Measurements from ENCODE around the gene POU5F2.

Gene POU5F2, protein sequence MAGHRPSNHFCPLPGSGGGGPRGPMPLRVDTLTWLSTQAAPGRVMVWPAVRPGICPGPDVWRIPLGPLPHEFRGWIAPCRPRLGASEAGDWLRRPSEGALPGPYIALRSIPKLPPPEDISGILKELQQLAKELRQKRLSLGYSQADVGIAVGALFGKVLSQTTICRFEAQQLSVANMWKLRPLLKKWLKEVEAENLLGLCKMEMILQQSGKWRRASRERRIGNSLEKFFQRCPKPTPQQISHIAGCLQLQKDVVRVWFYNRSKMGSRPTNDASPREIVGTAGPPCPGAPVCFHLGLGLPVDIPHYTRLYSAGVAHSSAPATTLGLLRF

DNA sequence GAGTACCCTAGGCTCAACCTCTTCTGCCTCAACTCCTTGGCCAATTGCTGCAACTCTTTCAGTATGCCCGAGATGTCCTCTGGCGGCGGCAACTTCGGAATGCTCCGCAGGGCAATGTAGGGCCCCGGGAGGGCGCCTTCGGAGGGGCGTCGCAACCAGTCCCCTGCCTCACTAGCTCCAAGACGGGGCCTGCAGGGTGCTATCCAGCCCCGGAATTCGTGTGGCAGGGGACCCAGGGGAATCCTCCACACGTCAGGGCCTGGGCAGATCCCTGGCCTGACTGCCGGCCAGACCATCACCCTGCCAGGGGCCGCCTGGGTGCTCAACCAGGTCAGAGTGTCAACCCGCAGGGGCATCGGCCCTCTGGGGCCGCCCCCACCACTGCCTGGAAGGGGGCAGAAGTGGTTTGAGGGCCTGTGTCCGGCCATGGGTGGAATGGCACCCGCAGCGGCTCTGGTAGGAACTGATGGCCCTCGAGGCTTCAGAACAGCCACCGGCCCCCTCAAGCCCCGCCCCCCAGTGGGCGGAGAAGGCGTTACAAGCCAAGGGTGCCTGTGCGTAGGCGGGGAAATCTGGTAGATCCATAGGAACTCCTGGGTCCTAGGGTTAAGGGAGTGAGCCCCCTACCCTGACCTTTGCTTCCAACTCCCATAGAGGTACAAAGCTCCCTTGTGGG is at the start of gene POU5F2:
TSS of gene POU5F2 (minus strand) at position 465 of the 676 bp plus-strand sequence. CDS start at position 428, 37 bp downstream.
- no peak for DNase-seq

DNA sequence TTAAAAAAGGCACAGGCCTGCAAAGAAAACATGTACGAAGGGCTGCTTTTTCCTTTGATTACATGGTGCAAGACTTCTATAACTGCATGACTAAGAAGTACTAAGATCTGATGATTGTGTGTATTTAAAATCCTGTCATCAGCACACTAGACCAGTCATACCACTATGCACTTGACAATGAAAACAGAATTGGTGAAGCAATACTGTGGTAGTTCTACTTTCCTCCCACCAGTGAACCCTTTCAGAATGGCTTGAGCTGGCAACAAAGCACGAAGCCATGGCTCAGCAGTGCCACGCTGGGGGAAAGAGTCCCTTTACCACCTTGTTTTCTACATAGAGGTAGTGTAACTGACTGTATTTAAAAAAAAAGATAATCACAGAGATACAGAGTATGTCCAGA is 49.0 kb upstream of the POU5F2 start:
- DNase-seq = no peak

DNA sequence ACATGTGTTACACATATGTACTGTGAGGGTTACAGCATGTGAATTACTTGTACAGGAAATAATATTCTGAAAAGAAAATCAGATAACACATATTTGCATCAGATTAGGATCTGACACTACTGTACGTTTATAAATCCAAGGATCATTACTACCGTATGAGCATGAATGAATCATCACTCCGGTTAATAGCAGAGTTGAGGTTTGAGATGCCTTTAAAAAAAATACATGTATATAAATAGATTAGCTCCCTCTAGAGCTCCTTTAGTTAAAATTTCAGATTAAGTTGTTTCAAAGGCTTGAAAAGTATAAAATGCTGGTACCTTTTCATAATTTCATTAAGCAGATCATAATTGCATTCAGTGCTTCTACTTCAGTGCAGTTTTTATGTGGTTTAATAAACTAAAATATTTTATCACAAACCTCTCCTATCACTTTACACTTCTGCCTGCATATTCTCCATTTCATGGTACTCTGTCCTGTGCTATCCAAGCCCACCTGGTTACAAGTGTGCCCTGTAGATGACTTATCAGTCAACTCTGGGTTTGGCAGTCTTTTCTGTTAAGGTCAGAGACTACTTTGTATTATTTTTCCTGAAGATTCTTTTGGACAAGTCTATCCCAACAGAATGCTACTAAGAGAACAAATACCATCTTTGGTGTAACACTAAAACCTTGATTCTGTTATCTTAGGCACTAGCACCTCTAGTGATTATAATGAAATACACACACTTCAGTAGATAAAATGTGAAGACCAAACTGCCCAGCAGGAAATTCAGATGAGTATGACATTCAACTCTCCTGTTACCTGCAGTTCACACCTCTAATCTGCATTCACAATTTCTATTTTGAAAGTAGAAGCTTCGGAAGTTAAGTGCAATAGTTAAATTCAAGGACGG is 48.0 kb upstream of the POU5F2 start:
- DNase-seq = no peak

DNA sequence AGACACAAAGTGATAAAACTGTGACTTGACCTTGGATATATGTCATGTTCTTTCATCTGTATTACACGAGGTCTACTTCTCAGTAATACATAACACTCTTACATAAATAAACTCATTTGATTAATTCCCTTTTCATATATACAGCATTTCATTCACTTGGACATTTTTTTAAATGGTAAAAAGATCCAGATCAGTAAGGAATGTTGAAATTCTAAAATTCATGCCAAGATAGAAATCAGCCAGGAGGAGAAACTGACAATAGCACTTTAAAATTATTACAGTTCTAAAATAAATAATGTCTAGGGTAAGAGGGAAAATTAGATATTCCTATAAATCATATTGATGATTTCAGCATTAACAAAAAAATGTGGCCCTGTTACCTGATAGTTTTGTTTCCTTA is 46.2 kb upstream of the POU5F2 start:
- DNase-seq = no peak

DNA sequence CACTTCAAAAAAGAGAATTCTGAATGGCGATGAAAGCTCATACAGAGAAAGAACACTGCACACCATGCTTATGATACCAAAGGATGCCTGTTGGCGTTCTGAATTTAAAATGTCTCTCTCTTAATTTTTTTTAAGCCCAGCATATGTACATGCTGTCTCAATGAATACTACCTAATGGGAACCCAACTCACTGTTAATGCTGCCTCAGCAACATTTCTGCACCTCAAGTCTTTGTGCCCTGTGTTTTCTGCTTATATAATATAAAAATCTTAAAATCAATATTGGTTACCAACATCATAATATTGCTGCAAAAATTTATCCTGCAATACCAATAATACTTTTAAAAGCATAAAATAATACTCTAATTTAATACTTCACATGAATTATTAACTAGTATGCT is 44.1 kb upstream of the POU5F2 start:
- no peak for DNase-seq

DNA sequence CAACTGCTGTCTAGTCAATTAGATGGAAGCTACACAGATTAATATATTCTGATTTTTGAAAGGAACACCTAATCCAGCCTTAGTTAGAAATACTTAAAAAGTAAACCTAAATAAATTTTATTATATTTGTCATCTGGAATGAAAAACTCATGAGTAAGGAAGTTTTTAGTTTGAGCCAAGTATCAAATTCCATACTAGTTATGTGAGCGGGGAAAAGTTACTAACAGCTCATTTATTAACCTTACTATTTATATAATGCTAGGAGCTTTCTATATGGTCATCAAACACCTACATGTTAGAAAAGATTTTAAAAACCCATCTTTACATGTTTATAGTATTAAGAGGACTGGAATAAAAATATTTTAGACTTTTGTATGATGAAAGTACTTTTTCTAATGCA is 41.6 kb upstream of the POU5F2 start:
- no peak for DNase-seq

DNA sequence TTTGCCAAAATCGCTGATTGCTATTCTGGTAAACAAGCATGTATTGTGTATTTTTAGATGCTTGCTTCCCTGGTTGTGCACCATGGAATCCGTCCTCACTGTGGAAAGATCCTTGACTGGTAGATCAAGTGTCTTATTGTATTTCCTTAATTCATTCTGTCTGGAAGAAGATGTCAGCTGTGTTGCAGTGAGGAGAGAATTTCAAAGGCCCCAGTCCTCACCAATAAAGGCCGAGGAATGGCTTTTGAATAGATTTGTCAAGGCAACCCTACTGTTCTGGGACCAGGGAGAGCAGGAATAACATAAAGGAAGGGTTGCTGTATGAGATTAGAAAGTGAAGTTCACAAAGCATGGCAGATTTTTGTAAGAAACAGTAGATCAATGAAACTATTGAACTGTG is 36.2 kb upstream of the POU5F2 start:
- no peak for DNase-seq

DNA sequence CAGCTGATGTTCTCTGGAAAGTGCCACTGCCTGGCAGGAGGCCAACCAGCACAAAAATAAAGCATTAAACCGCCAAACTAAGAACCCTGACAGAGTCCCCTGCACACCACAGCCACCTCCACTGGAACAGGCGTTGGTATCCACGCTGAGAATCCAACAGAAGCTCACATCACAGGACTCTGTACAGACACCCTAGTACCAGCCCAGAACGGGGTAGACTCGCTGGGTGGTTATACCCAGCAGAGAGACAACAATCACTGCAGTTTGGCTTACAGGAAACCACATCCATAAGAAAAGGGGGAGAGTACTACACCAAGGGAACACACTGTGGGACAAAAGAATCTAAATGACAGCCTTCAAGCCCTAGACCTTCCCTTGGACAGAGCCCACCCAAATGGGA is 15.0 kb upstream of the POU5F2 start:
- no peak for DNase-seq

DNA sequence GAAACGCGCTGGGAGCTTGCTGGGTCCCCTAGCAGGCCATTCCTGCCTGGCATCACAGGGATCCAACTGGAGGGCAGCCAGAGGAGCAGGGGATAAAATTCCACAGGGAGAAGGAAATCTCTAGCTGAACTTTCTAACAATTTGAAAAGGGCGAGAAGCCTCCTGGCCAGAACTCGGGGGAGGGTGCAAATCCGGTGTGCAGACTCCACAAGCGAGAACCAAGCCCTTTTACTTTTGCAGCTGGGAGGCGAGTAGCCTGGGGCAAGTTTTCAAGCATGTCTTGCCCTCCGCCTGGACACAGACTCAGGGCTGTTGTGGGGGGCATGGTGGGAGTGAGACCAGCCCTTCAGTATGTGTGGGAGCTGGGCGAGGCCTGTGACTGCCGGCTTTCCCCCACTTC is 14.3 kb upstream of the POU5F2 start:
- DNase-seq = no peak

DNA sequence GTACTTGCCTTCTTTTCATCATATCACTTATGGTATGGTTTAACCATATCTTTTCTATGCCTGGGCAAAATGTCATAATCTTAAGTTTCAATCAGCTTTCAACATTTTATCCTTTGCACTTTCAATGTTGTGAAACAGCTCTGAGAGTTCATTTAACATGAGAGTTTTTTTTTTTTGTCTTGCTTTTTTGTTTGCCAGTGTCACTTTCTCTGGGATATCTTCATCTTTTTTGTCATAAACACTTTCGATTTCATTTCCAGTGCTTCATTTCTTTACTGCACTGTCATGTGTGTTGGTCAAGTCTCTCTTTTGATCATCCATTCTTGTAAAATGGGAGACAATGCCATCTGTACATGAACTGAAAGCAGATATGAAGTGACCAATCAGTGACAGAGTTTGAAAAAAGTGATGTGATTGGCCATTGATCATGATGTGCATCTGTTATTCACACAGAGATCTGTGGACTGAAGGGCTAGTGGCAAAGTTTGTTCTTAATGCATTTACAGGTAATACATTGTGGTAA is 7.5 kb upstream of the POU5F2 start:
- DNase-seq = no peak

DNA sequence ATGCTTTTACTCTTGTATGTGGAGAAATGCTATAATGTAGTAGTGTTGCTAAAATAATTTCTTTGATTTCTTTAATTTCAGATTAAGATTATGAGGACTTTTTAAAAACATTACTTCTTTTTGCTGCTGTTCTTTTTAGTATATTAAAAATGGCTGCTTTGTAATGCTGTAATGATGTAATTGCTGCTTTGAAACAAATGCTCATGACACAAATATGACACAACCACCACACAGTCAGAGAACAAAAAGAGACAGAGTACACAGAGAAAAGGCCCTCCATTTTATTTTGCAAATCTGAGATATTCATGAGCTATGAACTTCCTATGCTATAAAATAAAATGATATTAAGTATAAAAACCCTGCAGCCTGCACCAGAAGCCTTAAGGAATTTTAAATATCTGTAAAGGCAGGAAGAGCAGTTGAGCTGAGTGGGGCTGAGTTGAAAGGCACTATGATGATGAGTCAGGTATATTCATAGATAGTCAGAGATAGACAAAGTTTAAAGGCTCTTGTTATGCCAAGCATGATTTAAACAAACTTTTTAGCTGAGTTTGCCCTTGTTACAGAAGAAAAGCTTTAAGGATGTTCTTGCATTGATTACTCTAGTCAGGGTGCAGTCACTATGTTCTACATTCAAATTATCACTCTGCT is 5.1 kb upstream of the POU5F2 start:
- no peak for DNase-seq

DNA sequence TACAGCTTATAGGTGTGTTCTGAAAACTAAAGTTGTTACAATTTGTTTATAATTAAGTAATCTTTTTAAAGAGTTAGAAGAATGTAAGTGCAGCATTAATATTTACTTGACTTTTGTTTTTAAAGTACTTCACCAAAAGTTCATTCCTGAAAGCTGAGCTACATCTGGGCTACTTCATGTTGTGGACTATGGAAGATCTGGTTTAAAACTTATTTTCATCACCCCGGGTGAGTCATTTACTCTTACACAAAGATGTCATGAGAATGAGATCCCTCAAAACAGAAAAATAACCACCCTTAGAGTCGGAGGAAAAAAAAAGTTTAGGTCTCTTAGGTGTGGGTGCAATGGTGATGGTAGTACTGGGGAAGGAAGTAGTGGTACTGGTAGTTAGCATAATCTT is 5.1 kb downstream of the POU5F2 start:
- no peak for DNase-seq

DNA sequence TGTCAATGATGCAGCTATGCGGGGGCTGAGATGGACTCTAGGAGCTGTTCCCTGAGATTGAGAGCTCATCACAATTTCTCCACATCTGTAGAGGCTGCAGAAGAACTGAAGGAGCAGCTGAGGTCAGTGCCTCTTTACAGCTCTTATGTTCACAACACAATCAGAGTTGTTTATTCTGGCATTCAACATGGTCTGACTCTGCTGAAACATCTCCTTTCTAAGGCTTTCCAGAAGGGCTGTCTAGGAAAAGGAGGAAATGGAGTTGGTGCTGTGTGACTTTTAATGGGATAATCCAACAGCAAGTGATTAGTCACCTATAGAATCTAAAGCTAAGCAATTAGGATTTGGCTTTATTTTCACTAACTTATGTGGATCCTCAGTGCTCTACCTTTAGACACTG is 6.0 kb downstream of the POU5F2 start:
- no peak for DNase-seq

DNA sequence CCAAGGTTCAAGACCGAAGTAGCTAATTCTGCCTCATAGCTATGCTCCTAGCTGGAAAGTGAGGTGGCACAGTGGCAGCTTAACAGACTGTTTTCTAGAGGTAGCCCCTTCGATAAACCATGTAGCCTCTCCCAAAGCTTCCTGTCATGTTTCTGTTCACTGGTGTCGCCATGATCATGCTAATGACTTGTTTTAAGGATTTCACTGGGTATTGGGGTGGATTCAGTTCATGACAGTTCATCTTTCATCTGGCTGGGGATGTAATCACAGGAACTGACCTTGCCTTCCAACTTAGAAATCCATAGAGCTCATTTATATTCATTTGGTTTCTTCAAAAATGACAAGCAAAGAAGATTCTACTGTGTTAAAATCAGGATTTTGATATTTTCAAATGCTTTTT is 9.4 kb downstream of the POU5F2 start:
- DNase-seq = no peak

DNA sequence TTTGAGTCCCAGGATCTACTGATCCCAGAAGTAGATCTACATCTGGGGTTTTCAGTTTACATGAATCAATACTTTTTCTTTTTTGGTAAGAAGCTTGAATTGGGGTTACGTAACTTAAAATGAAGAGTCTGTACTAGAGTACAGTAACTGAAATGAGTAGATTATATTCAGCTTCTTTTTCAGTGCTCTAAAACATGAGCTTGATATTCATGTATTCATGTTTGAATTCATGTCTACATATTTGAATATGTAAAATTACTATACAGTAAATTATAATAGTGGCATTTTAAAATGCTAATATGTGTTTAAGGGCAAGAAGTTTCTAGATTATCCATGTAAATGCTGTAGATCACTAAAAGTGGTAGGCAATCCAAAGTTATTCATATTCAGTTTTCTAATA is 14.8 kb downstream of the POU5F2 start:
- DNase-seq = no peak

DNA sequence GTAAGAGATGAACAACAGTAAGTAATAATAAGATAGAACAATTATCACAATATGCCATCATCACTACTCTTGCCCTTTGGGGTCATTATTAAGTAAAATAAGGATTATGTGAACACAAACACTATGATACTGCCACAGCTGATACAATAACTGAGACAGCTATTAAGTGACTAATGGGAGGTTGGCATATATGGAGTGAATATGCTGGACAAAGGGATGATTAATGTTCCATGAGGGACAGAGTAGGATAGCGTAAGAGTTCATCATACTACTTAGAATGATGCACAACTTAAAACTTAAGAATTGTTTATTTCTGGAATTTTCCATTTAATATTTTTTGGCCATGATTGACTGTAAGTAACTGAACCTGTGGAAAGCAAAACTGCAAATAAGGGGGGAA is 16.6 kb downstream of the POU5F2 start:
- DNase-seq = no peak

DNA sequence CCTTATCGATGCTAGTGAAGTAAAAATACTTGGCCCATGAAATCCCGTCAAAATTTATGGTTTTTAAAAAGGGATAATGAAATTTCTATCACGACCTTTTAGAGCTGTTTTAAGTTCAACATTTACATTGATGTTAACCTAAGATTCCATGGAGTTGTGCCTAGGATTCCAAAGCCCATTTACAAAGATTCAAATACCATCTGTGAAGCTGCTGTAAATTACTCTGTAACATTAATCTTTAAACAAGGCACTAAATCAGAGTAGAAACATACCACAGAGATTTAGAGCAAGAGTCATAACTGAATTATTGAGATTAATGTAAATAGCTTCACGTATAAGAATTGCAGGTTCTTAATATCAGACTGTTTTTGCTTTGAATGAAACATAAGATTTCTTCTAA is 17.7 kb downstream of the POU5F2 start:
- no peak for DNase-seq

DNA sequence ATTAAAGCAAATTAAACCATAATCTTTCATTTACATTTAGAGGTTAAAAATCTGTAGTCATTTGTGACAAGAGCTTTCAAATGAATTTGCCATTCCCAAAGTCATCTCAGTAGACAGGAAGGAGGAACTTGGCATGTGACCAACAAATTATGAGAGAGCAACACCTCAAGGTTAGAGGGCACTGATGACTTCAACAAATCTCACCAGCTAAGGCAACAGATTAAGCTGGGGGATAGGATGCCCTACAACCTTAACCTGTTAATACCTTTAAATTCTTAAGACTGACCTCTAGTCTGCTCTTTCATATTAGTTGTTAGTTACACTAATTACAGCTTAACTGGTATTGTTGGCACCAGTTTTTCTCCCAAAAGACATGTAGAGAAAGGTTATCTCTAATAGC is 18.4 kb downstream of the POU5F2 start:
- DNase-seq = no peak

DNA sequence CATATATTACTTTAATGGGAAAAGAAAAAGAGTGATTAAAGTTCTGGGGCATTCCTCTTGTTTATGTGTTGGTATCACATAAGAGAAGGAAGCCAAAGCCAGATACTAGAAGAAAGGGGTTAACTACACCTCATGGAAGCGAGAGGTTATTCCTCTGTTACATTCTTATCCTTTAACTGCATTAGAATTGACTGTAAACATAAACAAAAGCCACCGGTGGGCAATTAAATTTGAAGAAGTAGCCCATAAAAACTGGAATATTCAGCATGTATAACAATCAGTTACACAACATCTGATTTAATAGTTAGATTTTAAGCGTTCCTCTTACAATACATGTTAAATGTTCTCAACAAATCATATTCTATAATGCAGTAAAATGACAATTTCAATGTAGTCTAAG is 18.8 kb downstream of the POU5F2 start:
- DNase-seq = no peak

DNA sequence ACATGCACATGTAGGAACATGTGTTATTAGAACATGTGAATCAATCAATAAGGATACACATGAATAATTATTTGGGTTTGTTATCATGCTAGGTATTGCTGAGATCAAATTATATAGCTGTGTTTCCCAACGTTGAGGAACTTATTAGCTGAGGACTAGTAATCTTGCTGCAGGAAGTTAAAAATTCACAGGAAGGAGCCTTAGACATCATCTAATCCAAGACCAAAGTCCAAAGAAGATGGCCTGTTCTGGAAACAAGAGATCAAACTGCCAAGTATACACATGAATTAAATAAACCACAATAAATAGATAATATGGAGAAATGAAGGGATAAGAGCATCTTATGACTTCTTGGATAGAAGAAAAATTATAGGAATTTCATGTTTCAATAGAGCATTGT is 19.9 kb downstream of the POU5F2 start:
- DNase-seq = no peak

DNA sequence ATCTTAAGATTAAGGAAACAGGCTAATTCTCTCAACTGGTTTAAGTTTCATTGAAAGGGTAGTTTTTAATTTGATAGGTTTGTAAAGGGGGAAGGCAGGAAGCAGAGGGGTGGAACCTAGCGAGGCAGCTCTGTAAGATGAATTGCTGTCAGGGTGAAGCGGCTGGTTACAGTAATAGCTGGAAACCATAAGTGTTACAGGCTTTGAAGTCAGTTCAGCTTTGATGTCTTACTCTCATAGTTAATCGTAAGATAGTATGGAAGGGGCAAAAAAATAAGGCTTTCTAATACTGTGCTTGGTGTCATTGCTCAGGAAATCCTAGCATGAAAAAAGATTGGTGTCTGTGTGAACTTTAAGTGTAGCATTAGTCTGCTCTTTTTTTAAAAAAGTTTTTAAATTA is 20.3 kb downstream of the POU5F2 start:
- no peak for DNase-seq

DNA sequence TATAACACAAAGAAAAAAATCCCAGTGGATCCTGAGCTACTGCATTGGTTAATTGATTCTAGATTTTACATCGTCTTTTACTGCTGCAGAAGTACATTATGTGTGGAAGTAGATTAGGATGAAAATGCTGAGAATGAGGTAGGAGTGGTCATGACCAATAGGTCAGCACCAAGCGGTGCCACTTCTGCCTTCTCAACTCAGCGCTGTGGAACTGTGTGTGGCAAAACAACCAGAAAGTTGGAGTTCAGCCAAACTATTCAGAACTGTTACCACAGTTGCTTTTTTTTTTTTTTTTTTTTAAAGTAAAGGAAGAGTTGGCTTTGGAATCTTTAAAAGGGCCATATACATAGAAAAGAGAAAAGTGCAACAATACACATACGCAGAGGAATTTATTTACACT is 24.2 kb downstream of the POU5F2 start:
- no peak for DNase-seq

DNA sequence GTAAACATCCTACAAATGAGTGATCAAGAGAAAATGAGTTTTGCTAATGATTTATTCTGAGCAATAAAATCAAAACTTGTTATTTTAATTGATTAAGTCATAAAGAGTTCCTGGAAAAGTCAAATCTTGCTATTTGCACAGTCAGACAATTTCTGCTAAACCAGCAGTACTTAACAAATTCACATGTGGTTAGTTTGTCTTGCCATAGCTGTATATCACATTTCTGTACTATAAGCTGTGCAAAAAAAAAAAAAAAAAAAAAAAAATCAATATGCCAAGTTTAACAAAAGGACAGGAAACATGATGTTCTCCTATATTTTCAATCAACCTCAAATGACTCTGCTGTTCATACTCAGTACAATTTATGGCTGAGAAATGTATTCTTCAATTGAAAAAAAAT is 24.9 kb downstream of the POU5F2 start:
- DNase-seq = no peak

Measured in activated T-cell treated with anti-CD3 and anti-CD28 coated beads, Interleukin-2, amount 50 U/mL, for 1 hour (primary cell).